NOMO-1 treated with DMSO at 0.1 percent for 48 hours (cell line): ENCODE results near the gene GPM6B.

Experiments
- DNase-seq: peaks from one replicate; lab custom pipeline; 2025; ENCODE audit not compliant: unreplicated experiment; lab: John Stamatoyannopoulos, UW

Gene GPM6B

DNA sequence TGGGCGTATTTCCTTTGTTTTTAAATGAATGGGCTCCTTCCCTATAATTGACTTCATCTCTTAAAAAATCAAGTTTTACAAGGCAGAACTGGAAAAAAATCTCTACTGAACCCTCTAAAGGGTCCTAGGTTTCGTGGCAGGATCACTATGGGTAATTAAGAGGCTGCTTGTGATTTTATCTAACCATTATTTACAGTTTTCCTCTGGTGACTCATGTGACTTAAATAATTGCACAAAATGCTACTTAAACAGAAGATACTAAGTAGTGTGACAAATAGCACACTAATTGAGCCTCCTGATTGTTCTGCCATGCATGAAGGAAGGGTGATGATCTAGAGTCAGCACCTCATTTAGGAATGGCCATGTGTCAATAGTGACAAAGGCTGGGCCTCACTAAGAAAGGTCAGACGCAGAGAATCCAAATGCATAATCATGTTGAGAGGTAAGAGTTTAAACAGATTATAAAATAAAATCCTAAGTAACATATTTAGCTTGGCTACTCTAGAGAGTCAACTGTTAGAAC is 46.8 kb downstream of the GPM6B start:
- no peak for DNase-seq

DNA sequence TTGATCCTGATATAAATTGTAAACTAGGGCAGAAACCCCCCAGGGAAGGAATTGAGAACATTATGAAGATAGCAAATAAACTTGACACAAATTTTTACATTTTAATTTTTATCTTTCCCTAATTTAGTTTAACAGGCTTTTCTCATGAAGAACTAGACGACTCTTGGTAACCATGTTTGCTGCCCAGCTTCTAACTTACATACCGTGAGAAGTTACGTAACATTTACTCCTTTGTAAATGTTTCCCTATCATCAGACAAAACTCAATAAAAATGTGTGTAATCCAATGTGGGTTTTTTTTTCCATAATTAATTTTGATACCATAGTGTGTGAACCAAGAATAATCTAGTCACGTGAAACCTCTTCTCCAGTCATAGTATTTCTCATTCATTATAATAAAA is 48.0 kb downstream of the GPM6B start:
- no peak for DNase-seq

DNA sequence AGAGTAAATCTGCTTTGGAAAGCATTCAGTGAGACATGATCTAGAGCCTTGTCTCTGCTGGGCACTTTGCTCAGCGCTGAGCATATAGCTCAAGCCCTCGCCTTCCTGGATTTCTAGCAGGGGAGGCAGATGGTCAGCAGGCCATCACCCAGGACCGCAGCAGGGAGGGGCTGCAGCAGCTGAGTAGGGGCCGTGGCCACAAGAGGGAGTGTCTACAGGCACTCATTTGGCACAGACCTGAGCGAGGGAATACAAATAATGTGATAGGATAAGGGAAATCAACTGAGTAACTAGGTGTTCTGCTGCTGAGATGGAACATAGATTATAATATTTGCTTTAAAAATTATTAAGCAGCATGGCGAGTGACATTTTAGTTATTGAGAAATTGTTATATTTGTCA is 52.1 kb downstream of the GPM6B start:
- DNase-seq: no peak

DNA sequence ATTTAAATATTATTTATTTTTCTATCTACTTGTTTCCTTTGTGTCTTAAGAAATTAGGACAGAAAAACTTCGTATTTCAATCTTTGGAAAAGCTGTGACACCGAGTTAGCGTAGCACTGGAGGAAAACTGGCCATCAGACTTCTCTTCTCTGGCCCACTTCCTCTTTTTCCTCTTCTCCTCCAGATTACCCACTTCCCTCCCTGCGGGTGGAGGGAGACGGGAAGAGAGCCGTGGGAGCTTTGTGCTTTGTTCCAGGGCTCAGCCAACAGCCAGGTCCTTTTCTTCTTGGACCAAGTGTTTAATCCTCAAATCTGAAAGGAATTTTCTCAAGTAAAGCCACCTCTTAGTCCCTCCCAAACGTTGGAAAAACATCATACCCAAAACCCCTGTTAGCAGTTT is 52.6 kb downstream of the GPM6B start:
- DNase-seq: peak; percentile 64

DNA sequence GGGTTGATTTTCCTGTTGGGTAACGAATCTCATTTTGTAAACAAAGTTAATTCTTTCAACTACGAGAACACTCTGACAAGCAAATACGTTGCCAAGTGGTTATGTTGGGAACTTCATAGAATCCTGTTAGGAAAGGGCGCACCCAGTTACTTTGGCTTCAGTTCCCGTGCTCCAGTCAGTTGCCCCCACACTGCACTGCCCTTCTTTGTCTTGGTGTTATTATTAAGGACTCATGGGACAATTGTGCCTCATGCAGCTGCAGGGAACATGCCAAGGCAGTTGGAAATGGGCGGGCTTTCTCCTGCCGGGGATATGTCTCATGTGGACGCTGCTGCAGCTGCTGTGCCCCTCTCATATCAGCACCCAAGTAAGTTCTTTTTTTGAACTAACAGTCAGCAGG is 53.4 kb downstream of the GPM6B start:
- no peak for DNase-seq

DNA sequence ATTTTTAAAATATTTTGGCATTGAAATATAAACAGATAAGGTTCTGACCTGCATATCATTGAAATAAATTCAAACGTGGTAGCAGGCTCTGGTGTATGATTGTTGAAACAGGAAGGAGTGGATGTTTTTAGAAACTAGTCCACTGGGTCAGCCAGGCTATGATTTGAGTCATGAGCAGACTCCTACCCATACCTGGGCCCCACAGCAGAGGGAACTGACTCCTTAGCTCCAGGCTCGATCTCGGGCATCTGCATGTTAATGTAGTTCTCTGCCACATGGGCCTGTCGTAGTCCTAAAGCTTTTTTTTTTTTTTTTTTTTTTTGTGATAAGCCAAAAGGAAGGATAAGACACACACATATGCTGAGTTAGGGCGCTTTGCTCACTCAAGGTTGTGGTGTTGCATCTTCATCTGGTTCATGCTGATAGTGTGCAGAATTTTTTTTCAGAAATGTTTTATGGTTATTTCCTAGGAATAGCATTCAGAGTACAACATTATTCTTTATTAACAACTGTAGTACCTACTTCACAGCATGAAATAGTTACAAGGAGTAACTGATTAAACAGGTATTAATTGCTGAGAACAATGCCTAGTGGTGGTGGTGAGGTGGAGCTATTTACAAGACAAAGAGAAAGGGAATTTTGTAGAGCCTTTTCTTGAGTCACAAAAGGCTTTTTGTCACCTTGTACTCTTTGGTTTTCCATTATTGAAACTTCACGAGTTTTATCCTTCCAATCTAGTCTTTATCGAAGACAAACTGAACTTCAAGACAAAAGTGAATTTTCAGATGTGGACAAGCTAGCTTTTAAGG is 55.1 kb downstream of the GPM6B start:
- DNase-seq: peak; percentile 76

DNA sequence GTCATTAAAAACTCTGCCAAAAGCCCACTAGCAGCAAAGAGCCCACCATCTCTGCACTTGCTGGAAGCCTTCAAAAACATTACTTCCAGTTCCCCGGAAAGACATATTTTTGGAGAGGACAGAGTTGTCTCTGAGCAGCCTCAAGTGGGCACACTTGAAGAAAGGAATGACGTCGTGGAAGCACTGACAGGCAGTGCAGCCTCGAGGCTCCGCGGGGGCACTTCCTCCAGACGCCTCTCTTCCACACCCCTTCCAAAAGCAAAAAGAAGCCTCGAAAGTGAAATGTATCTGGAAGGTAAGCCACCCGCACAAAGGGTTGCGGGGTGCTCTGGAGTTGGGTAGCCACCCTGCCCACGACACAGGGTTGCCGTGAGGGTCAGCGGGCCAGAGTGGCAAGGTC is 56.5 kb downstream of the GPM6B start:
- DNase-seq: no peak

DNA sequence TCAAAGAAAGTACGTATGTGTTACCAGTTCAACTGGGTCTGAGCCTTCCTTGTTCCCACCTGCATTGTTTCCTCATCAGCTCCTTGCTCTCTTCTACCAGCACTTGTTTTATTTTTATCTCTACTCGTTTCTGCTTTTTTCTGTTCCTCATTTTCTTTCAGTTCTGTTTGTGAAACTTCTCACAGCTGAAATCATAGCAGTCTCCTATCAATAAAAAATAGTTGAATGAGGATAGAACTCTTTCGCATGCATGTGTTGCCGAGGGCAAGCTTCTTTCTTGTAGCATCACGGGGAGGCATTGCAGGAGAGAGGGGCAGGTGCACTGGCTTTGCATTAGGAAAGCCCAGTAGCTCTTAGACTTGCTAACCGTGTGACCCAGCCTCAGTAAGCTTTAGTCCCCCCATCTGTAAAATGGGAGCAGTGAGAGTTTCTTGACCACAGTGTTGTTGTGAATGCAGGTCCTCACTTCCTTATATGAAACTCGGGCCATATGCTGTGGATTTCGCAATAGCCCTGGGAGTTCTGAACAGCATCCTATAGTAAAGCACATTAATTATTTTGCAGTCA is 57.7 kb downstream of the GPM6B start:
- DNase-seq: peak; percentile 98

DNA sequence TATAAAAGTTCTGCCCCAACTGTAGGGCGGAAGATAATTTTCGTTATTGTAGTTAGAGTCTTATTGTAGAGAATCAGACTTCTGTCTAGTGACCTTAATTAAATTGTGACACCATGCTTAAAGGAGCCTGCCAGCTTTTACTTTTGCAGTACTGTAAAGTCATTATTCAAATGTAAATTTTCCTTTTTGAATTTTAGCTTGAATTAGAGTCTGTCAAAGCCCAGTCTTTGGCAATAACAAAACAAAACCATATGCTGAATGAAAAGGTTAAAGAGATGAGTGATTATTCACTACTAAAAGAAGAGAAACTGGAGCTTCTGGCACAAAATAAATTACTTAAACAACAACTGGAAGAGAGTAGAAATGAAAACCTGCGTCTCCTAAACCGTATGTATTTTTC is 60.5 kb downstream of the GPM6B start:
- DNase-seq: no peak

DNA sequence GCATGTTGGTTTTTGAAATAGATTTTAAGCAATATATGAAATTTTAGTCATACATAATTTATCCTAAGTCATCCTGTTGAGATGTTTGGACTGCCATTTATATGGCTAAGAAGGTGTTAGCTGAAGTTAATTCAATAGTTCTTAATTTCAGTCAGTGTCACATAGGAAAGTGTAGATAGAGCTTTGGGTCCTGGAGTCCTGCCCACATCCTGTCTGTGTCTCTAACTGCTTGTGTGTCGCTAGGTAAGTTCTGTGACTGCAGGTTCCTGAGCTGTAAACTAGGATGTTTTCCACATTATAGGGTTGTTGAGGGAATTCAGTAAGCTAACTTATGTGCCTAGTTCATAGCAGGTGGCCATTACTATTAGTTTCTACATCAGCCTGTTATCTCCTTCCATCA is 61.6 kb downstream of the GPM6B start:
- DNase-seq: no peak

DNA sequence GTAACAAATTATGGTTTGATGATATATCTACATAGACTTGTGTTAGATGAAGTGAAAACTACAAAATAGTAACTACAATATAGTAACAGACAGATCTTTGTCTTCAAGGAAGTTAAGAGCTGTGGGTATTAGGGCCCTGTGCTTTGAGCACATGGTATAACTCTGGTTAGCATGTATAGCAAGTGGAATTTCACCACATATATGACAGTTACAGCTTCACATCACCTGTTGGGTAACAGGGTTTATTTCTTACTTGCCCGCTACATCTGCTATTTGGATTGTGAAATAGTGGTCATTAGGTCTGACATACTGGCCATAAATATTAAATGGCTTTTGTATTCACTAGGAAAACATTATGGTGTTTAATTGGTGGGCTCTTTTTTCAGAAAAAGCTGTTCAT is 62.1 kb downstream of the GPM6B start:
- DNase-seq: peak; percentile 96

DNA sequence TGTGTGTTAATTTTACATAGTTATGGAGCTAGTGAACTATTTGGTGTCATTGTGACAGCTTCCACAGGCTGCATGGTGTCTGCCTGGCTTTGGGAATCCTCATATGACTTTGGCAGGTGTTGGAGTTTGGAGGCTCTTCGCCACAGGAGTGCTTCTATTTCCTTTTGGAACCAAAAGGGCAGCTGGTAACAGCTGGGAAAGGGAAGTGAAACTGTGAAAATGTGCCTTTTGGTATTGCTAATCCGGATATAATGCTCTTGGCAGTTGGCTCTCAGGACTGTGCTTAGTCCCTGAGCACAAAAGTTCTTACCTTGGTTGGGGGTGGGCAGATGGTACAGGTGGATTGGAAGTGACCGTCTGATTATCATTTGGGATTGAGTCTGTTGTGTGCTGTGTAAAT is 64.2 kb downstream of the GPM6B start:
- DNase-seq: peak; percentile 87

DNA sequence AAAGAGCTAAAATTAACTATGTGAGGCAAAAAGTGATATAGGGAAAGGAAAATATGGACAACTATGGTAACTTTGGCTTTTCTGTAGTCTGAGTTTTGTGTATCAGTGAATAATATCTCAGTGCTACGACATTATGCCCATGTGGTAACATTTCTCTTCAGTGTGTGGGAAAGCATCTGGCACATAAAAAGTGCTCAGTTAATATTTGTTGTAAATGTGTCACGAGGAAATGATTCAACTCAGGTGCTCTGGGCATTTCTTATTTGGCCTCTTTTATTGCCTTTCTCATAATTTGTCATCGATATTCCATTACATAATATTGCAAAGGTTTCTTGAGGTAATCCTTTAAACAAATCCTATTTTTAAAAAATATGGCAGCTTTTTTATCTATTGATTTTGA is 64.8 kb downstream of the GPM6B start:
- no peak for DNase-seq

DNA sequence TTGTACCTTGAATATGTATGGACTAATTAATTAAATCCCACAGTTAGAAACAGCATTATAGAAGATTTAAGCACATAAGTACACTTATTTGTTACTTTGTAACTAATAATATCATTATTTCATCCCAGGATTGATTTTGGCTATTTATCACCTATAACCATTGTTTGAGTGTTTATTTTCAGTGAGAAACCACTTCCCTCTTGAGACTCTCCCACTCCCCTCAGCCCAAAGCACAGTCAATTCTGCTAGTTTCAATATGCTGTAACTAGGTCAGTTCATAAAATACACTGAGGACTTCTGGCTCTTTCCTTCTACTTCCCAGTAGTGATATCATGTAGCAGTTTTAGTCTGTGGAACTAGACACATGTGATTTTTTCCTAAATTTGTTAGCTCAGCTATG is 66.1 kb downstream of the GPM6B start:
- DNase-seq: peak; percentile 16

DNA sequence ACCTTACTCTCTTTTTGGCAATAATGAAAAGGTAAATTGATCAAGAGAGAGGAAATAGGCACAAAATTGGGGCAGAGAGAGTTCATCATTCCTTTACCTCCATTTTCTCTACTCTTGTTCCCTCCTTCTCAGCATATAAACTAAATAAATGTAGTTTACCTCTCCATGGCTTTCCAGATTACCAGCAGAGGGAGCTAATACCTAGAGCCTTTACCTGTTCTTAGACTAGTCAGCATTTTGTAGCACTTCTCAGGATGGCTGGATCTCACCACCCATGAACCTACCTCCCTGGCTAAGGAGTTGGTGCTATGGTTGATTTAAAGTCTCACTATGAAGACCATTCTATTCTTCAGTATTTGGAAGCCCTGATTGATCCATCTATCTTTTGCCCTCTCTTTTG is 66.7 kb downstream of the GPM6B start:
- DNase-seq: peak; percentile 61

DNA sequence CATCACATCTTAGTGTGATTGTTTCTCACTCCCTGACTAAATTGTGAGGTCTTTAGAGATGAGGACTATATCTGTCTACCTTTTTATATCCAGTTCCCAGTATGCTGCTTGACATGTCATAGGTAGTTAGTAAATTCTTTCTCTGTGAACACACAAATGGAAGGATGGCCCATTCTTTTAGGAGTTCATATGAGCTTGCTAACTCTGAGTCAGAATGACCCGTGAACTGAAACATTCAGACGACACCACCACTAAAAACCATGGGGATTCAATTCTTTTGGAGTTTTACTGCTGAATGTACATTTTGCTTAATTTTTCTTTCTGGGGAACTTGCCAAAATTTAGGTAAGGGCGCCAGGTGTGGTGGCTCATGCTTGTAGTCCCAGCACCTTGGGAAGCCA is 68.4 kb downstream of the GPM6B start:
- no peak for DNase-seq

DNA sequence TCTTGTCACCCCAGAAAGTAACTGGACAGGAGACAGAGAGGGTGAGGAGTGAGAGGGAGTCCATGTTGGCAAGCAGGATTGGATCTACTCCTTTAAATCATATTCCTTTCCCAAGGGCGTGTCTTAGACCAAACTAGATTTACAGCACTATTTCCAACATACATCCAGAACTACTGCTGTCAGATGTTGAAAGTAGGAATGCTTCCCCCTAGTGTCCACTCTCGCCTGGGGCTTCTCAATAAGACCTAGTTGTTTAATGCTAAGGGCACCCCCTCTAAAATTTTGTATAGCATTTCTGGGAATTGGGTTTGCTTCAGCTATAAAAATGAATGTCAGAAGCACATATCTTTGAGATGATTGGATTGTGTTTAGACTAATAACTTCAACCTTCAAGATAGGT is 69.1 kb downstream of the GPM6B start:
- peak; percentile 56 for DNase-seq

DNA sequence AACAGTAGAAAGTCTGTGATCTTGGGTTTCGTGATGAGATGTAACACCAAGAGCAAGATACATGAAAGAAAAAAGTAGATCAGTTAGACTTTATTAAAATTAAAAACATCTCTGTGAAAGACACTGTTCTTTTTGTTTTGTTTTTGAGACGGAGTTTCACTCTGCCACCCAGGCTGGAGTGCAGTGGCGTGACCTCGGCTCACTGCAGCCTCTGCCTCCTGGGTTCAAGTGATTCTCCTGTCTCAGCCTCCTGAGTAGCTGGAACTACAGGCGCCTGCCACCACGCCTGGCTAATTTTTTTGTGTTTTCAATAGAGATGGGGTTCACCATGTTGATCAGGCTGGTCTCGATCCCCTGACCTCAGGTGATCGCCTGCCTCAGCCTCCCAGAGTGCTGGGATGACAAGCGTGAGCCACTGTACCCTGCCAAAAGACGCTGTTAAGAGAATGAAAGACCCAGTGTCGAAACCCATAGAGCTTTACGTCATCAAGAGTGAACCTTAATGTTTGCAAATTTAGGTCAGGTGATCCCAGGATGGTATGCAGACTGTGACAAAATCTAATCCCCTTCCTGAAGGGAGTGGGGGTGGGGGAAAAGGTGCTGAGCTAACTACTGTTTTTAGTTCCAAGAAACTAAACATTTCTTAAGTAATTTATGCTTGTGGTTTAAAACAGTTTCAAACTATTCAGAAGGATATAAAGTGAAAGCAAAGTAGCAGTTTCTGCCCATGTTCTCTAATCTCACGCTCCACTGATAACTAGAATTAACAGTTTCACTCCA is 74.3 kb downstream of the GPM6B start:
- peak; percentile 60 for DNase-seq

DNA sequence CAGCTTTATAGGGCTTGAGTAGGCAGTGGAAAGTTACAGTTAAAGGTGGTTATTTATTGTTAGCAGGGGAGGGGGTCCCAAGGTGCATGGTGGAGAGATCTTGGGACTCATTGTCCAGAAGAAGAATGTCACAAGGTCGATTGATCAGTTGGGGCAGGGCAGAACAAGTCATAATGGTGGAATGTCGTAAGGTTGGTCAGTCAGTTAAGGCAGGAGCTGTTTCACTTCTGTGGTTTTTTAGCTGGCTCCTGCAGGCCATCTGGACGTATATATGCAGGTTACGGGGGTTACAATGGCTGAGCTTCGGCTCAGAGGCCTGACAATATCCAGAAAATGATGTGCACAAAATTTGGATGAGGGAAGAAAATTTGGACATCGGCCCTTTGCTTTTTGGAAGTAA is 75.2 kb downstream of the GPM6B start:
- no peak for DNase-seq

DNA sequence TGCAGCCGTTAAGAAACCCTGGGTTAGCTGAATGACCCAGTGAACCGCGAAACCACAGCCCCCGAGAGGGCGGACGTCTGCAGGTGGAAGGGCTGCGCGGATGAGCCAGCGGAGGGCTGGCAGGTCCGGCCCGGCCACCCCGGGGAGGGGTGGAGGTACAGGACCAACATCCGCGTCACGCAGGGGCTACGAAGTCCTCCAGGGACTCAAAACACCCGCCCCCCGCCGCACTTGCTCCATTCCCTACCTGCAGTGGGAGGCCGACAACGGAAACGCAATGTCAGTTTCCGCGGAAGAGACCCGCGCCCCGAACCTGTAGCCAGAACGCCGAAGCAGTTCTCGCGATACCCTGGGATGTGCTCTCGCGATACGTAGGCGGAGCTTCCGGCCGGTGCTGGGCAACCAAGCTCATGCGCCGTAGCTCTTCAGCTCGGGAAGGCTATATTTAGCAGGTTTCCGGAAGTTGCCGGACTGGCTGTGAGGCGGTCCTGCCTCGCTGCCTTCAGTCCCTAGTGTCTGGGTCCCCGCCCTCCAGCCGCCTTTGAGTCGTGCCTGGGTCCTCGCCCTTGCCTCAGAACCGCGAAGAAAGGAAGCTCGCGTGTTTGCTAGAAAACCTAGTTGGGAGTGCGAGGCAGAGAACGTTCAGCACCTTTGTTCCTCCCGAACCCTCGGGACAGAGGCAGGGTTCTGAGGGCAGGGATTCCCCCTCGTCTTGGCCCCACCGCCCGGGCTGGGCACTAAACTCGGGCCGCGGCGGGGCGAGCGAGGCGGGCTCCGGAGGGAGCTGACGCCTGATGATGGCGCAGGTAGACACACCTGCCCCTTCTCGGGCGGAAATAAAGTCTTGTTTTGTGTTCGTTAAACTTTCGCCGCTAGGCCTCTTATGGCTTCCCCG is 82.4 kb downstream of the GPM6B start, which contains the start of the genes OFD1 and TRAPPC2:
TSS of gene OFD1 (plus strand) at position 471 of the 895 bp plus-strand sequence. CDS start at position 795, 324 bp downstream.
TSS of gene TRAPPC2 (minus strand) at position 343 of the 895 bp plus-strand sequence. CDS start 14,657 bp downstream, outside the sequence.
- DNase-seq: peak; percentile 98

DNA sequence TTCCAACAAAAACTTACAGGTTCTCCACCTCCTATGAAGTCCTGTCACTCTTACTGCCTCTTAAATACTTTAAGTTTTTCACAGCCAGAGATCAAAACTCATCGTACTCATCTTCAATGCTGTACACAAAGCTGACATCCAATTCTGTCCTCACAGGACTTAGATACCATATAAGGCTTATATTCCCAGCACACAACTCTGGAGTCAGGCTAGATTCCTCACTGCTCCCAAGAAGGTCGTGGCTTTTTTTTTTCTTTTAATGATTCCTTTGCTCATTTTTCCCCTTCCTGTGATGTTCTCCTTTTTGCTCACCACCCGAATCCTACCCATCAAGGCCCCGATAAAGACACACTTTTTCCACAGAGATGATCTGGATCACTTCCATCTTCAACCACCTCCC is 83.4 kb downstream of the GPM6B start:
- DNase-seq: no peak
